ENCODE data around the gene SYMPK.
A peak's percentile ranks its signal among the peaks of the same experiment; 100 is the strongest.

SYMPK gene

GRCh38 chr19:45902651-45903625 is 40.0 kb upstream of the SYMPK start (continued):
- TF ChIP-seq ZSCAN4 (tag by site-specific recombination; IDR thresholded peaks at IDR 0.05): no peak
- no peak for TF ChIP-seq ZNF155 (tag by site-specific recombination; IDR thresholded peaks at IDR 0.05)
- TF ChIP-seq ZNF558 (tag by site-specific recombination; IDR thresholded peaks at IDR 0.05): no peak
- TF ChIP-seq, protein P1, sequence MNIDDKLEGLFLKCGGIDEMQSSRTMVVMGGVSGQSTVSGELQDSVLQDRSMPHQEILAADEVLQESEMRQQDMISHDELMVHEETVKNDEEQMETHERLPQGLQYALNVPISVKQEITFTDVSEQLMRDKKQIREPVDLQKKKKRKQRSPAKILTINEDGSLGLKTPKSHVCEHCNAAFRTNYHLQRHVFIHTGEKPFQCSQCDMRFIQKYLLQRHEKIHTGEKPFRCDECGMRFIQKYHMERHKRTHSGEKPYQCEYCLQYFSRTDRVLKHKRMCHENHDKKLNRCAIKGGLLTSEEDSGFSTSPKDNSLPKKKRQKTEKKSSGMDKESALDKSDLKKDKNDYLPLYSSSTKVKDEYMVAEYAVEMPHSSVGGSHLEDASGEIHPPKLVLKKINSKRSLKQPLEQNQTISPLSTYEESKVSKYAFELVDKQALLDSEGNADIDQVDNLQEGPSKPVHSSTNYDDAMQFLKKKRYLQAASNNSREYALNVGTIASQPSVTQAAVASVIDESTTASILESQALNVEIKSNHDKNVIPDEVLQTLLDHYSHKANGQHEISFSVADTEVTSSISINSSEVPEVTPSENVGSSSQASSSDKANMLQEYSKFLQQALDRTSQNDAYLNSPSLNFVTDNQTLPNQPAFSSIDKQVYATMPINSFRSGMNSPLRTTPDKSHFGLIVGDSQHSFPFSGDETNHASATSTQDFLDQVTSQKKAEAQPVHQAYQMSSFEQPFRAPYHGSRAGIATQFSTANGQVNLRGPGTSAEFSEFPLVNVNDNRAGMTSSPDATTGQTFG (tag by site-specific recombination; IDR thresholded peaks at IDR 0.05; ENCODE audit: borderline replicate concordance): no peak
- peak; percentile 90 for TF ChIP-seq ZBTB6 (tag by site-specific recombination; IDR thresholded peaks at IDR 0.05)
- no peak for TF ChIP-seq ZNF426 (tag by site-specific recombination; IDR thresholded peaks at IDR 0.05)
- peak; percentile 61 for TF ChIP-seq ZIC2 (tag by site-specific recombination; IDR thresholded peaks at IDR 0.05)
- TF ChIP-seq ZNF174 (tag by site-specific recombination; IDR thresholded peaks at IDR 0.05): no peak
- no peak for TF ChIP-seq ZNF785 (tag by site-specific recombination; IDR thresholded peaks at IDR 0.05)
- TF ChIP-seq FEZF1 (tag by site-specific recombination; IDR thresholded peaks at IDR 0.05): no peak
- TF ChIP-seq, protein P2, sequence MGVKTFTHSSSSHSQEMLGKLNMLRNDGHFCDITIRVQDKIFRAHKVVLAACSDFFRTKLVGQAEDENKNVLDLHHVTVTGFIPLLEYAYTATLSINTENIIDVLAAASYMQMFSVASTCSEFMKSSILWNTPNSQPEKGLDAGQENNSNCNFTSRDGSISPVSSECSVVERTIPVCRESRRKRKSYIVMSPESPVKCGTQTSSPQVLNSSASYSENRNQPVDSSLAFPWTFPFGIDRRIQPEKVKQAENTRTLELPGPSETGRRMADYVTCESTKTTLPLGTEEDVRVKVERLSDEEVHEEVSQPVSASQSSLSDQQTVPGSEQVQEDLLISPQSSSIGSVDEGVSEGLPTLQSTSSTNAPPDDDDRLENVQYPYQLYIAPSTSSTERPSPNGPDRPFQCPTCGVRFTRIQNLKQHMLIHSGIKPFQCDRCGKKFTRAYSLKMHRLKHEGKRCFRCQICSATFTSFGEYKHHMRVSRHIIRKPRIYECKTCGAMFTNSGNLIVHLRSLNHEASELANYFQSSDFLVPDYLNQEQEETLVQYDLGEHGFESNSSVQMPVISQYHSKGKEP (tag by site-specific recombination; IDR thresholded peaks at IDR 0.05): no peak
- TF ChIP-seq ZNF391 (tag by site-specific recombination; IDR thresholded peaks at IDR 0.05; ENCODE audit: borderline replicate concordance, low read depth): 0 out of 2 replicates have a peak, but pooled peaks have one; percentile 37
- no peak for TF ChIP-seq ZNF214 (tag by site-specific recombination; IDR thresholded peaks at IDR 0.05; ENCODE audit: borderline replicate concordance)
- no peak for TF ChIP-seq SCRT2 (tag by site-specific recombination; IDR thresholded peaks at IDR 0.05)
- TF ChIP-seq, protein P3, sequence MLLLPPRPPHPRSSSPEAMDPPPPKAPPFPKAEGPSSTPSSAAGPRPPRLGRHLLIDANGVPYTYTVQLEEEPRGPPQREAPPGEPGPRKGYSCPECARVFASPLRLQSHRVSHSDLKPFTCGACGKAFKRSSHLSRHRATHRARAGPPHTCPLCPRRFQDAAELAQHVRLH (tag by site-specific recombination; IDR thresholded peaks at IDR 0.05): peak; percentile 75
- no peak for TF ChIP-seq TCF7L2 (IDR thresholded peaks at IDR 0.05; ENCODE audit: borderline replicate concordance, low read depth, low read length)
- no peak for TF ChIP-seq ZNF777 (tag by site-specific recombination; IDR thresholded peaks at IDR 0.05; ENCODE audit: borderline replicate concordance)
- TF ChIP-seq PRDM10 (tag by site-specific recombination; IDR thresholded peaks at IDR 0.05): peak; percentile 86
- TF ChIP-seq ZNF677 (tag by site-specific recombination; IDR thresholded peaks at IDR 0.05): no peak
- TF ChIP-seq ZNF335 (tag by site-specific recombination; conservative IDR thresholded peaks at IDR 0.05): no peak
- TF ChIP-seq ZNF211 (tag by site-specific recombination; IDR thresholded peaks at IDR 0.05; ENCODE audit: low read depth): no peak
- no peak for TF ChIP-seq ELK4 (IDR thresholded peaks at IDR 0.05; ENCODE audit: borderline replicate concordance, low read depth, low read length)
- TF ChIP-seq, protein P4, sequence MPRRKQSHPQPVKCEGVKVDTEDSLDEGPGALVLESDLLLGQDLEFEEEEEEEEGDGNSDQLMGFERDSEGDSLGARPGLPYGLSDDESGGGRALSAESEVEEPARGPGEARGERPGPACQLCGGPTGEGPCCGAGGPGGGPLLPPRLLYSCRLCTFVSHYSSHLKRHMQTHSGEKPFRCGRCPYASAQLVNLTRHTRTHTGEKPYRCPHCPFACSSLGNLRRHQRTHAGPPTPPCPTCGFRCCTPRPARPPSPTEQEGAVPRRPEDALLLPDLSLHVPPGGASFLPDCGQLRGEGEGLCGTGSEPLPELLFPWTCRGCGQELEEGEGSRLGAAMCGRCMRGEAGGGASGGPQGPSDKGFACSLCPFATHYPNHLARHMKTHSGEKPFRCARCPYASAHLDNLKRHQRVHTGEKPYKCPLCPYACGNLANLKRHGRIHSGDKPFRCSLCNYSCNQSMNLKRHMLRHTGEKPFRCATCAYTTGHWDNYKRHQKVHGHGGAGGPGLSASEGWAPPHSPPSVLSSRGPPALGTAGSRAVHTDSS (tag by site-specific recombination; IDR thresholded peaks at IDR 0.05): no peak
- TF ChIP-seq ZNF830 (tag by site-specific recombination; IDR thresholded peaks at IDR 0.05; ENCODE audit: low read depth): no peak
- TF ChIP-seq GLI4 (tag by site-specific recombination; IDR thresholded peaks at IDR 0.05): no peak

Data from HEK293 (cell line).